ENCODE results near the gene NRBP1.

Gene NRBP1

DNA sequence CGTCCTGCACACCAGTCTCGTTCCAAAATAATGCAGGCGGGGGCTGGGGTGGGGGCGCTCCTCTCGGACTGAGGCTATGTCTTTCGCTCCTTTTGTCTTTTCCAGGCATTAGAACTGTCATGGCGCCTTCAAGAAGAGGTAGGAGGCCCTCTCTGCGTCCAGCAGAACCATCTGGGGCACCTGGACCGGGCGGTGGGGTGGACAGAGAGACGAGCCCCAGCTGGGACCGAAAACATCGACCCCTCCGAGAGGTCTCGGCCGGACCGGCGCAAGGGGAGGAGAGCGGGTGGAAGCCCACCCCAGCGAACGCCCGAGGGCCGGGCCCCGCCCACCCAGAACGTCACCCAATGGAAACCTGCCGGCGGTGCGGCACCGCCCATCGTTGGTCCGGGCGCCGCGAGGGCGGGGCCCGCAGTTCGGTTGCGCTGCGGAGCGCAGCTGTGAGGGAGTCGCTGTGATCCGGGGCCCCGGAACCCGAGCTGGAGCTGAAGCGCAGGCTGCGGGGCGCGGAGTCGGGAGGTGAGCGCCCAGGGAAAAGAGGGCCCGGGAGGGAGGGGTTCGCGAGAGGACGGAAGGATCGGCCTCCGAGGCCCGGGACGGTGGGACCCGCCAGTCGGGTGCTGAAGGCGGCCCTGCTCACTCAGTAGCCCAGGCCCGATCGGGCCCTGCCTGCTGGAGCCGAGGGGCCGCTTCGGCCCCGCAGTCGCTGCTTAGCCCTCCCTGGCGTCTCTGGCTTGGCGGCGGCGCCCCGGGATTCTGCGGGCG is at the start of gene NRBP1:
Gene NRBP1, plus strand, starts transcription at position 419 of the 765 bp plus-strand sequence. CDS start 4,643 bp downstream, outside the sequence.
- peak; percentile 90 for DNase-seq (ENCODE audit: low spot score)

DNA sequence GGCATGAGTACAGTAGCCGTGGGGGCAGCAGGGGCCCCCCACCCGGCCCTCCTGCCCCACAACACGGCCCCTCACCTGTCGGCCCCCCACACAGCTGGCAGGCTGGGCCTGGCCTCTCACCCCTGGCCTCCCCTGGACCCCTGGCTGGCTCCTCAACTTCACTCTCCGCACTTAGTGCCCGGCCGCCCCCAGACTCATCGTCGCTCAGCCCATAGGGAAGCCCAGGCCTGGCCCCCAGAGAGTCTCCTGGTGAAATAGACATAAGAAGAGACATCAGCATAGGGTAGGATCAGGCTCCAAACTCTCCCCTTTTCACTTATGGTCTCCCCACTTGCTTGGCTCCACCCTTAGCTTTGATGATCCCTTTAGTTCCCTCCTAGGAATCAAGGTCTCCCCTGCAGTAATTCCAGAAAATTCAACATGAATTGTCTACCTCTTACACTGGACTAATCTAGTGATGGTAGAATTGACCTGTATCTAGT is 49.6 kb upstream of the NRBP1 start:
- no peak for DNase-seq (ENCODE audit: low spot score)

DNA sequence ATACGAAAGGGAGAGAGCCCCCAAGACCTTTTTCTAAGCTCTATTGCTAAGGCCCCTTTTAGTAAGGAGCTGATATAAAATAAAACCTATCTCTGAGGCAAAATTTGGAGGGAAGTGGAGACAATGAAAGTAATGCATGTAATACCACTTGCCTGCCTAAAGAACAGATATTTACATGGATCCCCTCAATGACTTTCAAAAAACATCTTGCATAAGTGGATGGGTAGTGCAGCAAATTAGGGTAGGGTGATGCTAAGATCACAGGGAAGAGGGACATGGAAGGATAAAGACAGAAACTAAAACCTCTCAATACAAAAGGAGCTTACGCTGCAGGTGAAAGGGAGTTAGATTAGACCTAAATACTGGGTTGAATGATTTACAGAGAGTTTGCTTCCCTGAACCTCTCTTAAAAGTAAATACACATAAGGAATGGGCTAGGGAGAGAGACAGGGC is 49.0 kb upstream of the NRBP1 start:
- no peak for DNase-seq (ENCODE audit: low spot score)

DNA sequence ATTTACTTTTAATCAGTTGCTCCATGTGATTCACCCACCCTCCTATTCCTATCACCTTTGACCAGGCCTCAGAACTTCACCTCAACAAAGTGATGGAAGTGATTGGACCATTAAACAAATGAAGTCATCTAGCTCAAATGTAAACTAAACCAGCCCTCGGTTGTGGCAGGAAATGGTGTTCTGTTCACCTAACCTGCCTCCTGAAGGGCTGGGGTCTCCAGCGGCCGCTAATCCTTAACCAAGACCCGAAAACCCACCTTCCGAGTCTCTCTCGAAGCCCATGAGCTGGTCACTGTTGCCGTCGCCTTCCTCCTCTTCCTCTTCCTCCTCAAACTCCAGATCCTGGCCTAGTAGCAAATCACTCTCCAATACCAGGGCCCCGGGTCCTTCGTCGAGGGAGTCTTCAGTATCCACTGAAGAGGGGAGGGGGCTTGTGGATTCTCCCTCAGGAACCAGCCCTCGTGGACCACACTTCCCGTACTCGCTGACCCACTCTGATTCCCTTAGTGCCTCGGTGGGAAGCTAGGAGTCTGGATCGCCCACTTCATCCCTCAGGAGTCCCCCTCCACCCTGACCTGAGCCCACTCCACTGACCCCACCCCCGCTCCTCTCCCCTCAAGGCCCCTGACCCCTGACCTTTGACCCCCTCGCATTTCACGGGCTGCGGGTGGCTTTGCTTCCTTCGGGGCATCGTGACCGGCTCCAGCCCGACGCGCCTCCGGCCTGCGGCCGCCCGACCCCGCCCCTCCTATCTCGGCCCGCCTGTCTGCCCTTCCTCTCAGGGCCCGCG is 48.4 kb upstream of the NRBP1 start:
- DNase-seq (ENCODE audit: low spot score): peak; percentile 77

DNA sequence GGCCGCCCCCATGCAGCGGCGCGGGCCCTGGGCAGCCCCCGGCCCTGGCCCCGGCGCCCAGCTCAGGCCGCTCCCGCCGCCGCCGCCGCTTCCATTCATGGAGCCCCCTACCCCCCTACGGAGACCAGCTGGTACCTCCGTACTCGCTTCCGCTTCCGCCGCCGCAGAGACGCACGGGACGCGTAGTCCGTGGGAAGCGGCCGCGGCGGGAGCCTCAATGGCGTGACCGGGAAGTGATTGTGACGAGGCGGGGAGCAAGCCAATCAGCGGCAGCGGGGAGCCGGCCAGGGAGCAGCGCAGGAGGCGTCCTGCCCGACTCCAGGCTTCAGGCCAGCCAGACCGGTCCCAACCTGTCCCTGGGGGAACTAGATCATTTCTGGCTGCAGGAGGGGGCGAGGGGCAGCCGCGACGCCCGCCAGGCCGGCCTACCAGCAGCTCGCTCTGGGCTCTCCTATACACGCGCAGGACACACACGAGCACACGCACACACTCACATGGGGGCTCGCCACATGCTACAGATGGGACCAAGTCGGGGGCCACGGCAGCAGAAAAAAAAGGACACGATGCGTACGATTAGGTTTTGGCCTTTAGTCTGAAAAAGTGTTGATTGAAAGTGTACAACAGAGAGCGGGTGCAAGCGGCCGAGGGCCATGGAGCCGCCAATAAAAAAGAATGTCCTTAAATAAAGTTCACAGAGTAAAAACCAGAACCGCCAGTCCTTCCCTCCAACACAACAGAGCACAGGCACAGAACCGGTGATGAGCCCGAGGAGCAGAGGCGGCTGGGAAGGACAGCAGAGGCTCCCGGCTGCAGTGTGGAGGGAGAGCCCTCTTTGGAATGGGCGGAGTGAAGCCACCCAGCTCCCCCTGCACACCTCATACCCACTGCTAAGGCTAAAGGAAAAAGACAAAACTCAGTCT is 47.5 kb upstream of the NRBP1 start, which contains the start of gene ZNF513:
Gene ZNF513, minus strand, starts transcription at position 109 of the 920 bp plus-strand sequence. CDS start 208 bp downstream, outside the sequence.
- DNase-seq (ENCODE audit: low spot score): peak; percentile 94

DNA sequence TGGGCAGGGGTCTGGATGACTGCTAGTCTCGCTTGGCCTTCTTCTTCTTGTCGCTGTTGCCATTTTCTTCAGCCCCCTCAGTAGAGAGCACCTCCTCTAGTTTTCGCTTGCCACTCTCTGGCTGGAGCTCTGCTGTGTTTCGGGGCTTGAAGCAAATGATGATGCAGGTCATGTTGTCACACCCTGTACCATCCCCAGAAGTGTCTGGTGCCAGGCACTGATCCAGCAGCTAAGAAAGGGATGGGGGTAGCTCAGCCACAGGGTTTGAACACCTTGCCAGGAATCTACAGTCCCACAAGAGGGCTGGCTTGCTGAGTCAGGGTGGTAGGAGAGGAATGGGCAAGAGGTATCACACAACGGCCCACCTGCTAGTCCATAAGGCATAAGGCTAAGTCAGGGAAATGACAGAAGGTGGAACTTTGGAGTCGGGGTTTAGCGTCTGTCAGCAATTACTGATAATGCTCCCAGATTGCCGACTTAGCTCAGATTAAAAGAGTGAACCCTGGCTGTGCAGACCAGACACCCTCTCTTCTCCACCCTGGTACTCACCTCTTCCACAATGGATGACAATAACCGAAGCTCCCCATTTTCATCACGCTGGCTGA is 46.8 kb upstream of the NRBP1 start:
- DNase-seq (ENCODE audit: low spot score): no peak

GRCh38 chr2:27390822-27391679 is 37.4 kb upstream of the NRBP1 start:
- no peak for DNase-seq (ENCODE audit: low spot score)

GRCh38 chr2:27393225-27393624 is 35.2 kb upstream of the NRBP1 start:
- DNase-seq (ENCODE audit: low spot score): no peak

GRCh38 chr2:27398962-27399361 is 29.5 kb upstream of the NRBP1 start:
- DNase-seq (ENCODE audit: low spot score): no peak

DNA sequence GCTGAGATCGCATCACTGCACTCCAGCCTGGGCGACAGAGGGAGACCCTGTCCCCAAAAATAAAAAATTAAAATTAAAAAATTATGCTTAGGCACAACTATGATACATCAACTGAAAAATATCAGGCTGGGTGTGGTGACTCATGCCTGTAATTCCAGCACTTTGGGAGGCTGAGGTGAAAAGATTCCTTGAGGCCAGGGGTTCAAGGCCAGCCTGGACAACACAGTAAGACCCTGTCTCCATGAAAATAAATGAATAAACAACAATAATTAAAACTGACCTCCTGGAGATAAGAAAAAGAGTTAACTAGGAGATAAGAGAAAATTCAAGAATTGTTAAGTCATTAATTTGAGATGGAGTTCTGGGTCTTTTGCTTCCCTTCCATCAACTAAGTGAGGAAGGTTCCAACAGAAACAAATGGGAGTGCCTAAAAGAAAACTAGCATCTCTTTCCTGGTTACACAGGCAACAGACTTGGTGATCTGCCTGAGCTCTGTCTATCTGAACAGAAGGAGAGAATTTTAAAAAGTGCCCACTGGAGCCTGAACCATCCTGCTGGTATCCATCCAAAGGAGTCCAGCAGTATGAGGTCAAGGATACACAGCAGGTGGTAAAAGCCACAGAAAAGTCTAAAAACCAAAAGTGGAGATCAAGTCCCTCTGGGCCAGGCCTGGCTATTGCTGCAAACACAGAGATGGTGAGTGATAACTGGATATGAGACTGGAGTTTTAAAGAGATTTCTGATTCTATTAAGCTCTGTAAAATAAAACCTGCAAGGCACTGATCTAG is 27.9 kb upstream of the NRBP1 start:
- no peak for DNase-seq (ENCODE audit: low spot score)

DNA sequence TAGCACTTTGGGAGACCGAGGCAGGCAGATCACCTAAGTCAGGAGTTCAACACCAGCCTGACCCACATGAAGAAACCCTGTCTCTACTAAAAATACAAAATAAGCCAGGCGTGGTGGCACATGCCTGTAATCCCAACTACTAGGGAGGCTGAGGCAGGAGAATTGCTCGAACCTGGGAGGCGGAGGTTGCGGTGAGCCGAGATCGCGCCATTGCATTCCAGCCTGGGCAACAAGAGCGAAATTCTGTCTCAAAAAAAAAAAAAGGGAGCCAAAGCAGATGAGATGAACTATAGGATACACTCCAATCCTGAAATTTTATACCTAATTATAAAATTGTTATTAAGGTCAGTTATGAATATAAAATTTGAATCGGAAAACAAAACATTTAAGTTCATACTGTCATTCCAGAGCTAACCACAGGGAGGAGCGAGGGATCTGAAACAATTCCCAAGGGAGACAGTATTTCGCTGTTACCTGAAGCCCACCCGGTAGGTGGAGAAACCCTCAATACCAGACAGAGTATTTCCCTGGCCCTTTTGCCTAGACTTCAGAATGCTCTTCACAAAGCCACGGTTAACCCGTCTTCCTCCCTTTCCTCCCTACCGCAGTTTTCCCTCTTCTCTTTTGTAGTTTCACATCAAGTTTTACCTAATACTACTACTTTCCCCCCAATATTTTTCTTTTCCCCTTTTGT is 20.5 kb upstream of the NRBP1 start:
- DNase-seq (ENCODE audit: low spot score): peak; percentile 63

- peak; percentile 16 for DNase-seq (ENCODE audit: low spot score)
Observed at GRCh38 chr2:27408601-27409320, 19.7 kb upstream of the NRBP1 start.

GRCh38 chr2:27409321-27410073 is 18.9 kb upstream of the NRBP1 start, which contains the start of gene PPM1G:
TSS of gene PPM1G (minus strand) at chr2:27409591. CDS start at chr2:27409422, 169 bp downstream.
- DNase-seq (ENCODE audit: low spot score): peak; percentile 95

- no peak for DNase-seq (ENCODE audit: low spot score)
Observed at GRCh38 chr2:27412419-27413152, 15.8 kb upstream of the NRBP1 start.

DNA sequence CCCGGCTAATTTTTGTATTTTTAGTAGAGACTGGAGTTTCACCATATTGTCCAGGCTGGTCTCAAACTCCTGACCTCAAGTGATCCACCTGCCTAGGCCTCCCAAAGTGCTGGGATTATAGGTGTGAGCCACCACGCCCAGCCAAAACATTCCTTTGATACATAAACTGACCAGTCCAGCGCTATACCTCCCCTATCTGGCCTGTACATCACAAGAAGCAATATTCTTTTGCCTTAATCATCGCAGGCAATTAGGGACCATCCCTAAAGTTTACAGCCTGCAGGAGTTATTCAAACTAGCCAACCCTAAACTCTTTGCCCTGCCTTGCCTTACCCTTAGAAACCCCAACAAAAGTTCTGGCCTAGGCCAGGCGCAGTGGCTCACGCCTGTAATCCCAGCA is 12.3 kb upstream of the NRBP1 start:
- no peak for DNase-seq (ENCODE audit: low spot score)

GRCh38 chr2:27420996-27421395 is 7.4 kb upstream of the NRBP1 start:
- no peak for DNase-seq (ENCODE audit: low spot score)
